Measurements from ENCODE around the gene RNF182.

DNA sequence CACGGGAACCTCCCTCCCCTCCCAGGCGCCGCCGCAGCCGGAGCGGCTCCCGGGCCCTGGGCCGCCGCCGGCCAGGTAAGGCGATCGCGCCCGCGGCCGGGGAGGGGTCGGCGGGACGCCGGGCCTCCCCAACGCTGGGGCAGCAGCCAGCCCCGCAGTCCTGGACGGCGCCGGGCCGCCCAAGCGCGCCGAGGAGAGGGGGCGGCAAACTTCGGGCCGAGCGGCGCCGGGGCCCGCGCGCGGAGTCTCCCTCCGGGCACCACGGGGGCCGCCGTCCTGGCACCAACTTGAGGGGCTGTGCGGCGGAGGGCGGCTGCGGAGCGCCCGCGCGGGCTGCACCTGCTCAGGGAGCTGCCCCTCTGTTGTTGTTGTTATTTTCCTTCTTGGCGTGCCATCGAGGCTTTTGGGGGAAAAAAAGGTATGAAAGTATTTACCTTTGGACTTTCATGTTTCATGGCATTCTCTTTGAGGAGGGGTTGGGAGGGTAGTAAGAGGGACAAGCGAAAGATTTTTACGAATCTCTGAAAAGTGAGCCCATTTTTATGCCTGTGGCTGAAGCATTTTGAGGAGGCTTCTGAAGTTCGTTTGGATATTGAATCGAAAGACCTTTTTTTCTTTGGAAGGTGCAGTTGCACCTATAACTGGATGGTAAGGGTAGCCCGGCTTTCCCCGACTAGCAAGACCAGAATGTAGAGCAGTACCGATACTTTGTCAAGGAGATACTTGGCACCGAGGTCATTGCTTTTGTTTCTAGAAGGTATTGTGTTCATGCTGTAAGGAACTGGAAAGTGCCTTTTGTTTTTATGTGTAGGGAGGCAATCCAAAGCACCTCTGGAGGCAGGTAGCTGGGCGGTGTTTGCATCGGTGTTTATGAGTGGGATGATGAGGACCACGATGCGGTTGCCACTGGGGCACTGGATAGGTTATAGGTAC, at the start of gene RNF182:
- TF ChIP-seq, protein P1, sequence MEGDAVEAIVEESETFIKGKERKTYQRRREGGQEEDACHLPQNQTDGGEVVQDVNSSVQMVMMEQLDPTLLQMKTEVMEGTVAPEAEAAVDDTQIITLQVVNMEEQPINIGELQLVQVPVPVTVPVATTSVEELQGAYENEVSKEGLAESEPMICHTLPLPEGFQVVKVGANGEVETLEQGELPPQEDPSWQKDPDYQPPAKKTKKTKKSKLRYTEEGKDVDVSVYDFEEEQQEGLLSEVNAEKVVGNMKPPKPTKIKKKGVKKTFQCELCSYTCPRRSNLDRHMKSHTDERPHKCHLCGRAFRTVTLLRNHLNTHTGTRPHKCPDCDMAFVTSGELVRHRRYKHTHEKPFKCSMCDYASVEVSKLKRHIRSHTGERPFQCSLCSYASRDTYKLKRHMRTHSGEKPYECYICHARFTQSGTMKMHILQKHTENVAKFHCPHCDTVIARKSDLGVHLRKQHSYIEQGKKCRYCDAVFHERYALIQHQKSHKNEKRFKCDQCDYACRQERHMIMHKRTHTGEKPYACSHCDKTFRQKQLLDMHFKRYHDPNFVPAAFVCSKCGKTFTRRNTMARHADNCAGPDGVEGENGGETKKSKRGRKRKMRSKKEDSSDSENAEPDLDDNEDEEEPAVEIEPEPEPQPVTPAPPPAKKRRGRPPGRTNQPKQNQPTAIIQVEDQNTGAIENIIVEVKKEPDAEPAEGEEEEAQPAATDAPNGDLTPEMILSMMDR (IDR thresholded peaks at IDR 0.05) = no peak
- TF ChIP-seq EZH2 (IDR thresholded peaks at IDR 0.05; ENCODE audit: borderline replicate concordance, insufficient read depth, low read depth, low read length, poor library complexity, severe bottlenecking) = no peak

All from B cell (primary cell).